ENCODE measurements around the gene HLA-G.
"Not testable (repeated sequence)": the region's sequence is repeated elsewhere in the genome, so short reads cannot be mapped to it uniquely, and the experiment has no call there.

The HLA-G gene

GRCh38 chr6:29872791-29873190, 45.2 kb downstream of the HLA-G start:
- DNase-seq (ENCODE audit: low read depth) = no peak
- TF ChIP-seq, protein P1, sequence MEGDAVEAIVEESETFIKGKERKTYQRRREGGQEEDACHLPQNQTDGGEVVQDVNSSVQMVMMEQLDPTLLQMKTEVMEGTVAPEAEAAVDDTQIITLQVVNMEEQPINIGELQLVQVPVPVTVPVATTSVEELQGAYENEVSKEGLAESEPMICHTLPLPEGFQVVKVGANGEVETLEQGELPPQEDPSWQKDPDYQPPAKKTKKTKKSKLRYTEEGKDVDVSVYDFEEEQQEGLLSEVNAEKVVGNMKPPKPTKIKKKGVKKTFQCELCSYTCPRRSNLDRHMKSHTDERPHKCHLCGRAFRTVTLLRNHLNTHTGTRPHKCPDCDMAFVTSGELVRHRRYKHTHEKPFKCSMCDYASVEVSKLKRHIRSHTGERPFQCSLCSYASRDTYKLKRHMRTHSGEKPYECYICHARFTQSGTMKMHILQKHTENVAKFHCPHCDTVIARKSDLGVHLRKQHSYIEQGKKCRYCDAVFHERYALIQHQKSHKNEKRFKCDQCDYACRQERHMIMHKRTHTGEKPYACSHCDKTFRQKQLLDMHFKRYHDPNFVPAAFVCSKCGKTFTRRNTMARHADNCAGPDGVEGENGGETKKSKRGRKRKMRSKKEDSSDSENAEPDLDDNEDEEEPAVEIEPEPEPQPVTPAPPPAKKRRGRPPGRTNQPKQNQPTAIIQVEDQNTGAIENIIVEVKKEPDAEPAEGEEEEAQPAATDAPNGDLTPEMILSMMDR (conservative IDR thresholded peaks at IDR 0.05; ENCODE audit: control insufficient read depth, insufficient read depth, low read depth, low read length) = no peak
- no peak overlapping the region for H3K4me3 ChIP-seq (ENCODE audit: control insufficient read depth, low read depth, low read length)

DNA sequence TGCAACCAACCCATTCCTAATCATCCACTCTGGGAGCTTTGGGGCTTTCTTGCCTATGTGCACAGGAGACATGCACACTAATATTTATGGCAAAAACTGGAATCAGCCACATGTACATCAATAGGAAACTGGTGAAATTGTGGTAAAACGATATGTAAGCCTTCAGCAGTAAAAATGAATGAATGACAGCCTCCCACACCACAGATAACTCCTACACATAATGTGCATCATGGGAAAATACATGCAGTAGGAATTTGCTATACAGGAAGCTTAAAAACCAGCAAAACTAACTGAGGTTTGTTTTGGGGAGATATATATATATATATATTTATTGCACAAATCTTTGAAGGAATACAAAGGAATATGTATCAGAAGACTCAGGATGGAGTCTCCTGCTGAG, 47.6 kb downstream of the HLA-G start:
- no peak overlapping the region for H3K4me3 ChIP-seq (ENCODE audit: control insufficient read depth, low read depth, low read length)
- TF ChIP-seq, protein P1 (conservative IDR thresholded peaks at IDR 0.05; ENCODE audit: control insufficient read depth, insufficient read depth, low read depth, low read length) = no peak
- DNase-seq (ENCODE audit: low read depth) = no peak

- not testable (repeated sequence) for H3K4me3 ChIP-seq (ENCODE audit: control insufficient read depth, low read depth, low read length); DNase-seq (ENCODE audit: low read depth)
Observed at GRCh38 chr6:29875734-29876133, 48.1 kb downstream of the HLA-G start.
